ENCODE data around the gene LEMD1. TPM values are rescaled to one million over a fixed set of nuclear protein-coding genes. Genes with fewer than 3 reads are reported as not detected.

The LEMD1 gene
- total and polyA plus RNA-seq, 8 donors: 0.95 to 3.7 (median 1.7) TPM; not detected in 5

GRCh38 chr1:205374210-205375078 lies 47.4 kb downstream of the LEMD1 start:
- H3K27ac ChIP-seq: peak overlapping the region in 2 of 5 donors; percentile 2 to 13
- WGBS, 5 donors: 20 to 37% (median 33%) methylated on average over 10 of the region's 10 CpGs

GRCh38 chr1:205373798-205374175 lies 48.1 kb downstream of the LEMD1 start:
- Histone ChIP-seq H3K4me1 (peaks cover 19 to 62% (median 56%) of the 10 kb centered on the region in 4 donors), H3K27ac (peak overlapping the region in 1 of 5 donors; percentile 2), H3K9me3 (no peaks in the 10 kb centered on the region), H3K4me3 (no peak overlapping the region), H3K36me3 (no peaks in the 10 kb centered on the region), H3K27me3 (peaks cover 0 to 42% (median 0%) of the 10 kb centered on the region in 3 donors)
- TF ChIP-seq EP300 (IDR thresholded peaks at IDR 0.05) (no peak), POLR2A (IDR thresholded peaks at IDR 0.05) (no peak), POLR2AphosphoS5 (IDR thresholded peaks at IDR 0.05) (no peak), CTCF (IDR thresholded peaks at IDR 0.05) (no peak)
- intact Hi-C loops (cut with DNase I; ENCODE audit: low total_unique reads): no loop called here
- WGBS, 5 donors: 85 to 93% (median 92%) methylated on average over 2 of the region's 2 CpGs
- DNase-seq: no peak

More at GRCh38 chr1:205374210-205375078, 47.4 kb downstream of the LEMD1 start:
- peaks cover 19 to 60% (median 53%) of the 10 kb centered on the region in 4 donors for H3K4me1 ChIP-seq
- TF ChIP-seq CTCF (IDR thresholded peaks at IDR 0.05) (no peak), POLR2AphosphoS5 (IDR thresholded peaks at IDR 0.05) (peak in 1 of 3 donors; percentile 5), EP300 (IDR thresholded peaks at IDR 0.05) (no peak)
- no peak for DNase-seq
- H3K4me3 ChIP-seq: no peak overlapping the region
- no peaks in the 10 kb centered on the region for H3K36me3 ChIP-seq
- H3K27me3 ChIP-seq: peaks cover 0 to 48% (median 0%) of the 10 kb centered on the region in 3 donors
- H3K9me3 ChIP-seq: no peaks in the 10 kb centered on the region
- intact Hi-C loops (cut with DNase I; ENCODE audit: low total_unique reads): no loop called here

GRCh38 chr1:205373022-205373797 lies 48.6 kb downstream of the LEMD1 start:
- Histone ChIP-seq H3K27me3 (peaks cover 0 to 40% (median 0%) of the 10 kb centered on the region in 3 donors), H3K27ac (no peak overlapping the region), H3K4me3 (no peak overlapping the region), H3K4me1 (peaks cover 19 to 62% (median 56%) of the 10 kb centered on the region in 4 donors), H3K36me3 (no peaks in the 10 kb centered on the region), H3K9me3 (no peaks in the 10 kb centered on the region)
- WGBS, 5 donors: 54 to 71% (median 61%) methylated on average over 9 of the region's 9 CpGs
- intact Hi-C loops (cut with DNase I; ENCODE audit: low total_unique reads): no loop called here
- no peak for DNase-seq
- TF ChIP-seq POLR2AphosphoS5 (IDR thresholded peaks at IDR 0.05) (no peak), EP300 (IDR thresholded peaks at IDR 0.05) (no peak), POLR2A (IDR thresholded peaks at IDR 0.05) (no peak), CTCF (IDR thresholded peaks at IDR 0.05) (no peak)

- Histone ChIP-seq H3K9me3 (no peaks in the 10 kb centered on the region), H3K36me3 (no peaks in the 10 kb centered on the region), H3K4me1 (peaks cover 19 to 68% (median 56%) of the 10 kb centered on the region in 4 donors), H3K27me3 (peaks cover 0 to 32% (median 0%) of the 10 kb centered on the region in 3 donors), H3K4me3 (no peak overlapping the region), H3K27ac (no peak overlapping the region)
- 56 to 68% (median 60%) methylated on average over 11 of the region's 11 CpGs for WGBS, 5 donors
- intact Hi-C loops (cut with DNase I; ENCODE audit: low total_unique reads): no loop called here
- DNase-seq: peak in 1 of 2 donors; percentile 62
- TF ChIP-seq POLR2A (IDR thresholded peaks at IDR 0.05) (no peak), POLR2AphosphoS5 (IDR thresholded peaks at IDR 0.05) (no peak), EP300 (IDR thresholded peaks at IDR 0.05) (no peak), CTCF (IDR thresholded peaks at IDR 0.05) (no peak)
Observed at GRCh38 chr1:205371871-205372660, 49.8 kb downstream of the LEMD1 start.

Data from stomach (tissue), 9 donors.